ENCODE data around the gene DYRK4.
A peak's percentile ranks its signal among the peaks of the same experiment; 100 is the strongest.

DYRK4 gene

DNA sequence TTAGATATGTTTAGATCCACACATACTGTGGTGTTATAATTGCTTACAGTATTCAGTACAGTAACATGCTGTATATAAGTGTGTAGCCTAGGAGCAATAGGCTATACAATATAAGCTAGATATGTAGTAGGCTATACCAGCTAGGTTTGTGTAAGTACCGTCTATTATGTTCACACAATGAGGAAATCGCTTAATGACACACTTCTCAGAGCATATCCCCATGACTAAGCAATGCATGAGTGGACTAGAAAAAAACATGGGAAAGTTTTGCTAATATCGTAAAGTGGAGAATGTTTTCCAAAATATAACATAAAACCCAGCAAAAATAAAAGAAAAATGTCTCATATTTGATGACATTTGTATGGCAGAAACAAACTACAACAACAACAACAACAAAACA, 59.5 kb downstream of the DYRK4 start:
- DNase-seq (ENCODE audit: low spot score): no peak

DNA sequence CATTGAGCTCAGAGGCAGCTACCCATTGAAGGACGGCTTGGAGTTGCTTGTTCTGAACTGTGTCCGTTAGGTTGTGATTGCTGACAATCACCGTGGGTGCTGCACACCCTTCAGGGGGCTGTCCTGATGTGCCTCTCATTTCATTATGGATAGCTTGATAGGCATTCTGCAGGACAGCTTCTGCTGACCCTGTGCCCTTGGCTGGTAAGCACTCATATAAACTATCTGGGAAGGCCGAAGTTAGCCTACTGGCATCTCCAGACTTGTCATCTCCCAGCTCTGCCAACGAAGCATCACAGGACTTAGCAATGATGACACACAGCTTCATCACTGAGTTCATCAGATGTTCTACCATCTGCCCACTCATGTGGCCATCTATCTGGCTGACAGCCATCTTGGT, 64.5 kb downstream of the DYRK4 start:
- no peak for DNase-seq (ENCODE audit: low spot score)

DNA sequence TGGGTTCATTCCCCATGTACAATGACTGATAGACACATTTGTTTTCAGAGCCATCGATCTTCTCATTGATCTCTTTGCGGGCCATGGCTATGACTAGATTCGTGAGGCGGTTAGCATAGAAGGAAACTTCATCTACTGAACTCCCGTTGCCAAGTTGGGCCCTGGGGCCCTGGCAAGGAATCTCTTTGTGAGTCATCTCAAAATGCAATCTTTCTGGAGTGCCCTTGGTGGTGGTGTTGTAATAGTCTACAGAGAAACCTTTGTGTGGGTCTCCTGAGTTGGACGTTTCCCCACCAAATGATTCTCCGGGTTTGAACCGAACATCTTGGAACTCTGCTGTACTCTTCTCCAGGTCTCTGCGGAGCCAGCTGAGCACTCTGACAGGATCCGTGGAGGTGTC, 66.4 kb downstream of the DYRK4 start:
- no peak for DNase-seq (ENCODE audit: low spot score)

DNA sequence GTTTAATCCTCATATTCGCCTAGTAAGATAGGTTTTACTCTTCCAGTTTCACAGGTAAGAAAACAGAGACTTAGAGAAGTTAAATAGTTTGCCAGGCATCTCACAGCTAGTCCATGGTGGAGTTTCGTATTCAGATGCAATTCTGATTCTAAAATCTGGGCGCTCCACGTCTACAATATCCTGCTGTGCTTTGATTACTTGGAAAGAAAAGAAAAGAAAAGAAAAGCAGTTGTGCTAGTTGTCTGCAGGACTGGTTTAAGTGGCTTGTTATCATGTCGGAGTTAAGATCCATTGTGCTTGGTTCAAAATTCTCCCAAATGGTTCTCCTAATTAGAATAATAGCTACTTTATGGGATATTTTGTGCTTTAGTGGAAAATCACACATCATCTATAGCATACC, 68.3 kb downstream of the DYRK4 start:
- no peak for DNase-seq (ENCODE audit: low spot score)

DNA sequence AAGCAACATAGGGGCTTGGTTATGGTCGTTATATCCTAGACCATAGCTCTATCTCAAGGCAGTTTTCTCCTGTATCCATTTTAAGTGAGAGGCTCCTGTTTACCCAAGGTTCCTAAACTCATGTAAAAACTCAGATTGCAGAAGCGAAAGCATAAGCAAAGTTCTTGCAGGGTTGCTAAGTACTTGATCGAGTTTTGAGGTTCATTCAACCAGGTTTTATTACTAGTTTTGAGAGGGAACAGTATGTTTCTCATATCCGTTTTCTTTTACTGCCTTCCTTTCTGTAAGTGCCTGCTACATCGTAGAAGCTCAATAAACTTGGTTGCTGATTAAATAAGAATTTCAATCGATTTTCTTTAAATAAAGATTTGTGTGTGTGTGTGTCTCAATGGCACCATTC, 81.7 kb downstream of the DYRK4 start:
- DNase-seq (ENCODE audit: low spot score): no peak

DNA sequence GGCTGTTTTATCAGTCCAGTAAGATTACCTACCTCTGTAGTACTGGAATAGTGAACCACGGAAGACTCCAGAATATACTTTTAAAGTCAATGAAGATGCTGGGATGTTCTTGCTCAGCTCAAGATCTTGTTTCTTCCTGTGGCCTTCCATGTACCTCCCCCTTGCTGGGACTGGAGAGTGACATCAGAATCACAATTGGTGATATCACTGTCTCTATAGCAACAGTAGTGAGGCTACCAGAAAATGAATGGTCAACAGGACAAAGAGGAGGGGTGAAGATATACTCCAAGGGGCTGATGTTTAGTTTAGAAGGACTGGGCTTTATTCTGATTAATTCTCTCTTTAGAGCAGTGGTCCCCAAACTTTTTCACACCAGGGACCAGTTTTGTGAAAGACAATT, 83.0 kb downstream of the DYRK4 start:
- DNase-seq (ENCODE audit: low spot score): no peak

DNA sequence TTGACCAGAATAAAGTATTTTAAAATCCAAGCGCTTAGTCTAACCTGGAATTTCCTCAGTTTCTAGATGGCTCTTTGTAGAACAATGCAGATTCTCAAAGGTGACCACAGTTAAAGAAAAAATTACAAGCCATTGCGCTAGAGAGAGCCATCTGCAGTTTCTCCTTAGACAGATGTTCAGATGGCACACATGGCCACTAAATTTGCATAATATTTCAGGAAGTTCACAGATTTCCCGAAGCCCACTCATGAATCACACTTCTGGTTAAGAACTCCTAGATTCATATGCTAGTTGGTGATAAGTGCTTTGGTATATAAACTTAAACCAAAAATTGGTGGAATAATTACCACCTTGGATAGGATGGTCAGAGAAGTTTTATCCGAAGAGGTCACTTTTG, 86.1 kb downstream of the DYRK4 start:
- no peak for DNase-seq (ENCODE audit: low spot score)

DNA sequence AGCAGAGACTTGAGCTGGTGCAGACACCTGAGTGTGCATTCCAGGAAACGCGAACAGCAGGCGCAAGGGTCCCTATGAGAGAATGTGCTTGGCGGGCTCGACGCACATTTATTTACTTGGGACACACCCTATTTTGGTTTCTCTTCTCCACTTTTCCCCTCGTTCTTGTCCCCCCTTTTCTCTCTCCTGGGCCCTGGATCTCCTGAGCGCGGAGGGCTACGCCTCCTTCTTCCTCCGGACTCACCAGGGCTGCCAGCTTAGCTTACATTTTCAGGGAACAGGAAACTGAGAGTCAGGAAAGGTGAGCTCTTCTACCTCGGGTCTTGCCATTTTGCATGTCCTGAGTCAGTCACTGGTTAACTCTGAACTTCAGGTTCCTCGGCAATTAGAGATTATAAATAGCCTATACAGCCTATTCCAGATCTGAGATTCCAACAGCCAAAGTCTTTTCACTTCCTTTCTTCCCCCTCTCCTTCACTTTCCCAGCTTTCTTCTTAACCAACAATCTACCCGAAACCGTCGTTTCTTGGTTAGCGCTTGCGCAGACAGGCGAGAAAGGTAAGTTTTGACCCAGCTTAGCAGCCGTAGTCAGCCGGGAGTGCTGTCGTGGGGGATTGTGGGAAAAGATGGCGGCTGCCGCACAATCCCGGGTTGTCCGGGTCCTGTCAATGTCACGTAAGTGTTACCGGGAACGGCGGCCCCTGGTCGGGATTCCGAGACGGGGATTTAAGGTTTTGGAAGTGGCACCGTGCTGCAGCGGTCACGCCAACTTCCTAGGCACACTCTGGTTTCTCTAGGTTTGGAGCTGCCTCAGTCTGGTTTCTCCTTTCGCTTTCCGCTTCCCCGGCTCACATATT, 86.7 kb downstream of the DYRK4 start, which contains the start of the genes AKAP3 and NDUFA9:
TSS of gene AKAP3 (minus strand) at position 551 of the 857 bp plus-strand sequence. CDS start 10,855 bp downstream, outside the sequence.
TSS of gene NDUFA9 (plus strand) at position 614 of the 857 bp plus-strand sequence. CDS start at position 627, 13 bp downstream.
- DNase-seq (ENCODE audit: low spot score): peak; percentile 76

DNA sequence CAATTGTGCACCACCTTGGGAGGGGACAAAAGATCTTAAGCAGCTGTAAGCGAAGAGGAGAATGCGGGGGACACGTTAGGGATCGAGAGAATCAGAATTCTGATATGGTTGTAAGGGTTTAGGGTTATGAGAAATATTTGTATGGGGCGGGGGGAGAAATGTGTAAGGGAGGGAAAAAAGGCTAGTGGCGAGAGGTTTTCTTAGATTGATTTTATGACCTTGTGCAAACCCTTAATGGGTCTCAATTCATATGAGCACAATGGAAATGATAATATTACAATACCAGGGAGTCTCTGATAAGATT, 87.3 kb downstream of the DYRK4 start:
- no peak for DNase-seq (ENCODE audit: low spot score)

DNA sequence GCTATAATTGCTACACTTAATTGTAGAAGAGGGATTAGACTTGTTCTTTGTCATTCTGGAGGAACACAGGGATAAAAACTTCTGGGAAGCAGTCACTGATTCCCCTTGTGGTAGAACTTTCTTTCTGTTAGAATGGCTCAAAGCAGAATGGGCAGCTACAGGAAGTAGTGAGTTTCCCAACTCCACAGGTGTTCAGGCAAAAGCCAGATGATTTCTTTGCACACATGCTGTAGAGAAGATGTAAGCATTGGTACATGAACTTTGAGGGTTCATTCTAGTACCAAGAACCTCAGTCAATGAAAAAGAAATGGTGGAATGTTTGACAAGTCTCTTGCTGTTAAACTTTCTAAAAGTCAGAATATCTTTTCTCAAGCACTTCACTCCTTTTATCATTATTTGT, 91.2 kb downstream of the DYRK4 start:
- DNase-seq (ENCODE audit: low spot score): no peak

DNA sequence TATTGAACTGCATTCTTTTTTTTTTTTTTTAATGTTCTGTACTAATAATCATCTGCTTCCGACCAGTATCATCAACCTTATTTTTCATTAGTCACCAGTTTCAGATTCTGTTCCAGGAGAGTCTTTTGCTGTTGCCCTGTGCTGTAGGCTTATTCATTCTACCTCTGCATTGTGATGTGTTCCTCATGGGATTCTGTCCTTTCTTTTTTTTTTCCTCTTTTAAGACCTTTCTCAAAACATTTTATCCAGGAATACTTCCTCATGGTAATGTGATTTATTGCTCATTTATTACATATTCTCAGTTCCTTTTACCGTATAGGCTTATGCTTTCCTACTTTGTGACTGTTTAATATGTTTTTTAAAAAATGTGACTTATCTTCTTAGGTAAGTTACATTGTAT, 91.7 kb downstream of the DYRK4 start:
- no peak for DNase-seq (ENCODE audit: low spot score)
